Measurements from ENCODE around the gene SULT1B1.

The SULT1B1 gene

DNA sequence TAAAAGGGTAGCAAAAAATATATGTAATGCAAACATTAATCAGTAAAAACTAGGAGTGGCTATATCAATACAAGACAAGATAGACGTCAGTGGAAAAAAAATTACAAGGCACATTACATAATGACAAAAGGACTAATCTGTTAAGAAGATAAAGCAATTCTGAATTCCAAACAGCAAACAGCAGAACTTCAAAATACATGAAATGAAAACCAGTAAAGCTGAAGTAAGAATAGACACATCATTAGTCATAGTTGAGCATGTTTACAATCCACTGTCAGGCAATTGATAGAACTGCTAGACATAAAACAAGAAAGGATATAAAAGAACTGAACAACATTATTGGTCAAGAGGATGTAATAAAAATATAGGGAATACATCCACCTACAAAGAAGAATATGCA is 12.2 kb downstream of the SULT1B1 start:
- no peak for DNase-seq

DNA sequence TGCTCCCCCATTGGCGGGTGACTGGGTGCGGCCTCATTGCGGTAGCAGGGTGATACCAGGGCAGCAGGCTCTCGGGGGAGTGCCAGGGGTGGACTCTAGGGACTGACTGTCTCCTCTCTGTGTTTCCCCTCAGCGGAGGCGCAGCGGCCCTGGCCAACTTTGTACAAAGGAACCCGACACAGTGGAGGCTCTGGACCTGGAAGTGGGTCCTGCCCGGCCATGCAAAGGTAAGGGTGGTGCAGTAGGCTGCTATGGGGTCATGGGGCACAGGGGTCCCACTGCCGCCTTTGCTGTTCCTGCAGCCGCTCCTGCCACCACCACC is 16.3 kb downstream of the SULT1B1 start:
- DNase-seq, result no peak

DNA sequence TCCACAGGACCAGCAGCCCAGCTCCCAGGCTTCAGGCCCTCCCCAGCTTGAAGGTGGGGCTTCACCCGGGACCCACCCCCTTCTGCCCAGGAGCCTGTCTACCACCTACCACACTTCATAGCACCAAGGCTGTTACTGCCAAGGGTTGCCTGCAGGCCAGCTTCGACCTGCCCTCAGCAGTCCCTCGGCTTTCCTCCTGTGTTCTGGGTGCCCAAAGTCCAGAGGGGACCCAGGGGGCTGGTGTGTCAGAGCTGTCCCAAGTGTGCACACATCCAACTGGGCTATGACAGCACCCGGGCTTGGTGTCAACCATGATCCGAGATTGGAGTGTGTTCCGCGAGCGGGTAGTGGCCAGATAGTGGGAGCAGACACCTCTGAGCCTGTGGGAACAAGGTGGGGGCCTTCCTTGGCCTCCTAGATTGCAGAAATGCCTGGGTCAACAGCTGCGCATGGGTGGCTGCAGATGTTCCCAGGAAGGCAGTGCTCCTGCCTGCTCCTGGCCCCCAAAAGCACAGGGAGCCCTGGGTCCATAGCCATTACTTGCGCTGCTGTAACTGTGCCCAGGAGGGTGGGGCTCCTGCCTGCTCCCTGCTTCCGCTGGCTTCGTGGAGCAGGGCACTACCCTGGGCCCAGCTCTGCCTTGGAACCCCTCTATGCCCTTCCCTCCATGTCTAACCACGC is 16.8 kb downstream of the SULT1B1 start:
- no peak for DNase-seq

DNA sequence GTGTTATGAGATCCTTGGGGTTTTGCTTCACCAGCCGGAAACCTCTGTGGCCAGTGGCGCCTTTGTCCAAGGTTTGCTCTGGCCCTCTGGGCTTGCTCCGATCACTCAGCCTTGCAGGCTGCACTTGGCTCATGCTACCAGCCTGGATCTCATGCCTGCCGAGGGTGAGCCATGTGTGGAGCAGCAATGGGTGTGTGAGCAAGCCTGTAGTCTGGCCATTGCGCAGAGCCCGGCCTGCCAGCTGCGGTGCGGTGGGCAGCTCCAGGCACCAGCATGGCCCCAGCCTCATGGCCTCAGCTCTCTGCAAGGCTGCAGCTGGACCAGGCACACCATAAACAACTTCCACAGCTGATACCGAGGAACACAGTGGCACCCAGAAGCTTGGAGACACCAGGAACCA is 17.8 kb downstream of the SULT1B1 start:
- DNase-seq, result no peak

DNA sequence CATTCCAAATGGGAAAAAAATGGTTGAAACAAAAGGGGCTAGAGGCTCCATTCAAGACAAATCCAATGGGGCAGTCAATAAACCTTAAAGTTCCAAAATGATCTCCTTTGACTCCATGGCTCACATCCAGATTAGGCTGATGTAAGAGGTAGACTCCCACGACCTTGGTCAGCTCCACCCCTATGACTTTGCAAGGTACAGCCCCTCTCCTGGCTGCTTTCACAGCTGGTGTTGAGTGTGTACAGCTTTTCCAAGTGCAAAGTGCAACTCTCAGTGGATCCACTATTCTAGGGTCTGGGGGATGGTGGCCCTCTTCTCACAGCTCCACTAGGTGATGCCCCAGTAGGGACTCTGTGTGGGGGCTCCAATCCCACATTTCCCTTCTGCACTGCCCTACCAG is 21.5 kb downstream of the SULT1B1 start:
- no peak for DNase-seq

DNA sequence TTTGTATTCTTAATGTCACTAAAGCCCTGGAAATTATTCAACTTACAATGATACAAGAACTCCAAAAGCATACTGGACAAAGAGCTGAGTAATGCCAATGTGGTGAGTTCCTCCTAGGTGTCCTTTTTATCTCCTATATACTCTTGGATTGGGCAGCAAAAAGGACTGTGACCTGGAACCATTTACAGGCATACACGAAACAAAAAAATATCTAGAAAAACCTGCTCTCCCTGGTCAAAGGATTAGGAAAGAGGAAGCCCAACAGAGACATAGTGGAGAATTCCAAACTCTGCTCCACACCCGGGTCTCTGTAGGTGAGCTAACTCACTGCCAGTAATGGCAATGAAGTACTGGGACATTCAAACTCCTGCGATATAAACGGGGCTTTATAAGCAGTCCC is 25.3 kb downstream of the SULT1B1 start:
- DNase-seq, result no peak

DNA sequence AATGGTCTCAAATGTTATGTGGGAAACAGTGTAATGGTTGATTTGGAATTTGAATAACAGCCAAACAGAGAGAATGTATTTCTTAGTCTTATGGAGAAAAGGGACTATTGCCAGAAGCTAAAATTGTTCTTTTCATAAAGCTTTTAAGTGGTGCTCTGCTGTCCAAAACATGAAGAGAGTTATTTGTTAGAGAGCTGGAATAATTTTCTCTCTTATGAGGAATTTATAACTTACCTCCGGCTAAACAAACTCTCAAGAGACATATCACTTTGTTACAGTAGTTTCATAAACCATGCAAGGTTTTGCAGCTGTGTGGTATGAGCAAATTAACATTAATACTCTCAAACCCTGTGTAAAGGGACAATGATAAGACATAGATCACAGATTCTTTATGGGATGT is 28.6 kb downstream of the SULT1B1 start:
- DNase-seq, result no peak

DNA sequence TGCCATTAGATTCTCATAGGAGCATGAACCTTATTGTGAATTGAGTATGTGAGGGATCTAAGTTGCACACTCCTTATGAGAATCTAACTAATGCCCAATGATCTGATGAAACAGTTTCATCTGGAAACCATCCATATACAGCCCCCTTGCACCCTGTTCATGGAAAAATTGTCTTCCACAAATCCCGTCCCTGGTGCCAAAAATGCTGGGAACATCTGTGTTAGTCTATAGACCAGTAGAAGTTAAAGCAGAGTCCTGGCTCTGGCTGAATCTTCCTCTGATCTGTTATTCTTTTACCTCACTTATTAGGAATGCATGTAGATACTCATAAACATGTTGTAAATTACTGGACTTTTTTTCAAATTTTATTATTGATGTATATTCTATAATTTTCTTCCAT is 29.2 kb downstream of the SULT1B1 start:
- DNase-seq, result no peak

DNA sequence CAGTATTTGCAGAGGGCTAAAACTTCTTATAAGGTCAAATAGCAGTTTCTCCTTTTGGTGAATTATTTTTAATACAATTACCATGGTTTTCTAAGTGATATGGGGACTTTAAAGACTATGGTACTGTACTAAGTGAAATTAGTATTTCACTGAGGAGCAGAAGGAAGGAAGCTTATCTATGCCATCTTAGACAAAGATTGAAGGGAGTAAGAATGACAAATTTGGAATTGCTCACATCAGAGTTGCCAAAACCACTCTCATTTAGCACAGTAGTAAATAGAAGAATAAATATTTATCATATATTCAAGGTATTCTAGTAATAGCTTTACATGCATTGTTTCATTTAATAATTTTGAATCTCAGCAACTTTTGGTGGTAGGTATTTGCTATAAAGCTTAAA is 30.4 kb downstream of the SULT1B1 start:
- DNase-seq, result no peak

DNA sequence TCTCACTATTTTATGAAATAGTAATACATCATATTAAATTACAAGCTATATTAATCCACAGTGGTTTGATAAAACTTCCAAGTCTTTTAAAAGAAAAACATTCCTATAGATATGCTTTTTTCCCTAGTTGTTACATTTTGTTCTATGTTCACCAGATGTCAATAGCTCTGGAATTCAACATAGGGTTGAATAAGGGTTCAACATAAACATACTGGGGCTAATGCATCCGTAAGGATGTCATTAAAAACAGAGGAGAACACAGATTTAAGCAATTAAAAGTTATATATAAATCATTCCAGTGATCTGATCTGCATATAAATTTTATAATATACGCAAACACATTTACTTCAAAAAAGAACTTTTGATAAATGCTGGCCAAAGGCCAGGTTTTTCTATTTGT is 32.5 kb downstream of the SULT1B1 start:
- DNase-seq, result no peak

DNA sequence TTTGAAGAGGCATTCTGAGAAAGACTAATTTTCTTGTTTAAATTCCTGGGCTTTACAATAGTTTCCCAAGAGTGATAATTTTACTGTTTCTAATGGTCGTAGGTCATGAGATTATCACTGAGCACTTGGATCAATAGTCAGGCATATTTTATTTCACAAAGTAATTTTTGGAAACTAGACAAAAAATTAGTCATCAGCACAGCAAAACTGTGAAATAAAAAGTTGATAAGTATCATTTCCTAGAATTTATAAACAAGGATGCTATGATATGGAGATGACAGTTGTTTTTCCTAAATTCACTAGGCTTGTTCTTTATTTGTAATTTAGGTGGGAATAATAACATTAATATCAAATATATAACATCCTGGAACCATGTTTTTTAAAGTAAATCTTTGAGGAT is 33.0 kb downstream of the SULT1B1 start:
- no peak for DNase-seq

DNA sequence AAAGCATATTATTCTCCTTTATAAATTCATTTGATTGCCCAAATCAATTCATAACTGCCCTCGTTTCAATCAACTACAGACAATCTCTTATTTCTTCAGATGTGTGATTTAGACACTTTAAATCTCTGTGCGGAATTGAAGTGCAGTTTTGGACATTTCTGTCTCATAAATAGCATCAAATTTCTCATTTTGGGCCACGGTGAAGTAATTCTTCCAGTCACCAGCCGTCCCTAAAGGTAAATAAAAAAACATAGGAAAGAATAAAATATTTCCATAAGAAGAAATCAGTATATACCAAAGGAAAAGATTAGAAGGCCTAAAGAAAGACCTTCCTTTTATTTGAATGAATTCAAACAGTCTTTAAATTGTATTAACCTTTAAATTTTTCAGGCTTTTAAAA is 33.4 kb downstream of the SULT1B1 start:
- DNase-seq, result no peak

DNA sequence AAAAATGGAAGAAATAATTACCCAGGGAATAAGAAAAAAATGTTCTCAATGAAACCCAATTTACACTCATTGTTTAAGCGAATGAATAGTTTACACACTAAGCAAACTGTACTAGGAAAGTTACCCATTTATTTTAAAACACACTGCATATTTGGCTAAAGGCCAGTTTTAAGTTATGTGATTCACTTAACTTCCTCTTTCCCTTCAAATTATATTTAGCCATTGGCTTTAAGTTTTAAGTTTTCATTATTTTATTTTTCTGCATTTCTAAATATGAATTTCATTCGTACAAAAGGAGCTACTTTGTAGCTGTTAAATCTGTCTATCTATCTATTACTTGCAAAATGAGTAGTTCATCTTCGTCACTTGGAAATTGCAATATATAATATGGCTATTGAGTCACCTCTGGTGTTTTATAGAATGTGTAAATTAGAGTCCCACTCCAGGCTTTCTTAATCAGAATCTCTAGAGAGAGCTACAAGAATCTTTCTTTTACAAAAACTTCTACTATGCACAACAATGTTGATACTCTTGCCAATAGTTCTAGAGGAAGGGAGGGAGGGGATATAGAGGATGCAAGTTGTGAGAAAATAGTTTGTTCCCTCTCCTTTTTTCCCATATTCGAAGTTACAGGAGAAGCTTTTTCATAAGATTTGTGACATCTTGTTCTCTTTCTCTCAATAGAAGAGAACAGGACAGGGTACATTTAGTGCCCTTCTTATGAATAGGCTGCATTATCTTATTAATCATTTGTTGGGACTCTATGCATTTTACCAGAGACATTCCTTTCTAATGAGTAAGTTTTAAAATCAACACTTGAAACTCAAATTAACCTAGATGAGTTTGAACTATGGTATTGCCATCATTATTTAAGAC is 41.8 kb downstream of the SULT1B1 start:
- DNase-seq, result no peak

DNA sequence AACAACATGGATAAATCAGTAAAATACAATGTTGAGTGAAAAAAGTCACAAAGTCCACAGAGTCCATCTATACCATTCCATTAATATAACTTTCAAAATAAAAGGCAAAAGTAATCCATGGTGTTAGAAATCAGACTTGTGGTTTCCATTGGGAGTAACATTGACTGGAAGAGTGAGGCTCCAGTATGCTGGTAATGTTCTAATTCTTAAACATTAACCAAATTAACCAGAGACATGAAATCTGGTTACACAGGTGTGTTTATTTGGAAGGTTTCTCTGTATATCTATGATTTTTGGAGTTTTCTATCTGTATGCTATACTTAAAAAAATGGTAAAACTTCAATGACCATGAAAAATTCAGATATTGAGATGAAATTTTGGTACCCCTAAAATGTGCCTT is 42.6 kb downstream of the SULT1B1 start:
- DNase-seq, result no peak

DNA sequence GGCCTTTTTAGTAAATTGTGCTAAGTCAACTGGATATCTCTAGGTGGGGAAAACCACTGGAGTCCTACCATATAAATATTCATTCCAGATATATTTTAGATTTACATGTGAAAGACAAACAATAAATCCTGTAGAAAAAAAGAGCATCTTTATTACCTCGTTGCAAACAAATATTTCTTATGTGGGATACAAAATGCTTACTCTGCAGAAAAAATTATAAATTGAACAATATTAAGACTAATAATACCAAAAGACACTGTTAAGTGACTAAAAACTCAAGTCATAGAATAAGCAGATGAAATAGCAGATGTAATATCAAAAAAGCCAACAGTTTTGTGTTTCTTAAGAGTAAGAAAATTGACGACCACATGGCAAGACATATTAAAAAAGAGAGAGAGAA is 43.8 kb downstream of the SULT1B1 start:
- DNase-seq, result no peak

DNA sequence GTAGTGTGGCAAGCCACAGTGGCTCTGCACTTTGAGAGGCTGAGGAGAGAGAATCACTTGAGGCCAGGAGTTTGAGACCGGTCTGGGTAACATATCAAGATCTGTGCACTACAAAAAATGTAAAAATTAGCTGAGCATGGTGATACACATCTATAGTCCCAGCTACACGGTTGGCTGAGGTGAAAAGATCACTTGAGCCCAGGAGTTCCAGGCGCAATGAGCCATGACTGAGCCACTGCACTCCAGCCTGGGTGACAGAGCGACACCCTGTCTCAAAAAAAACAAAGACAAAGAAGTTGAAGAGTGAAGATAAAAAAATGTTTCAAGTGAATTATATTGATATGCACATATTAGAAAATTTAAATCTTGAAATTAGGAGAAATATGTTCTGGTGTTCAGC is 46.3 kb downstream of the SULT1B1 start:
- no peak for DNase-seq

DNA sequence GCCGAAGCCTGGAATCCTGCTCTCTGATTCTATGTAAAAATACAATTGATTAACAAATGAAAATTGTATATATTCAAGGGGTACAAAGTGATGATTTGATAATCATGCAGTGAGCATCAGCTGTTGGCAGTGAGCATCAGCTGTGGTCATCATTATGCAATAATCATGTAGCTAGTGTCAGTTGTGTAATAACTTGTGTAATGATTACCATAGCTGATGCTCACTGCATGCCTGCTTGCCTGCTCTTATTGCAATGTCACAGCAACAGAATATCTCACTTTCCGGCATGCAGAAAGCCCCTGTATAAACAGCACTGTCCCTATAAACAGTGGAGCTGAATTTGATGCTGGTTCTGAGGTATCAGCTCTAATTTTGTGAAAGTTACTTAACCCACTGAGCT is 46.8 kb downstream of the SULT1B1 start:
- no peak for DNase-seq

DNA sequence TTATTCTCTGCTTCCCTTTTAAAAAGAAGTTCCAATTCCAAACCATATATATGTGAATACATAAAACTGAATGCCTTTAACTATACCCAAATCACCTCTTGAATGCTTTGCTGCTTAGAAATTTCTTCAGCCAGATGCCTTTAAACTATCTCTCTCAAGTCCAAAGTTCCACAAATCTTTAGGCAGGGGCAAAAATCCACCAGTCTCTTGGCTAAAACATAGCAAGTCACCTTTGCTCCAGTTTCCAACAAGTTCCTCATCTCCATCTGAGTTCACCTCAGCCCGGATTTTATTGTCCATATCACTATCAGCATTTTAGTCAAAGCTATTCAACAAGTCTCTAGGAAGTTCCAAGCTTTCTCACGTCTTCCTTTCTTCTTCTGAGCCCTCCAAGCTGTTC is 49.8 kb downstream of the SULT1B1 start:
- DNase-seq, result no peak

DNA sequence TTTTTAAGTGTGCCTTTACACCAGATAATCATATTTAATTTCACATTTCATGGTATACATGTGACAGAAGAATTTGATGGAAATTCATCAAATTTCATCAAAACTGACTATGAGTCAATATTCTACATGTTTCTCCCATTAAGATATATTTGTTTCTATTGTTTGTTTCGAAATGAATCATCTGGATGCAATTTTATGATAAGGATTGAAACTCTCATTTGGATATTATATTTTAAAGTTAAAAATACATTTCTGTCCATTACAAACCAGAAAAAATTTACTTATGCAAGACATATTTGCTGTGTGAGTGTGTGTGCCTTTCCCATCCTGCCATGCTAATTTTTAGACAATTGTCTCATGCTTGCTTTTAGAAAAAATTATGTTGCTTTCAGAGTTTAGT is 52.2 kb downstream of the SULT1B1 start:
- DNase-seq, result no peak

DNA sequence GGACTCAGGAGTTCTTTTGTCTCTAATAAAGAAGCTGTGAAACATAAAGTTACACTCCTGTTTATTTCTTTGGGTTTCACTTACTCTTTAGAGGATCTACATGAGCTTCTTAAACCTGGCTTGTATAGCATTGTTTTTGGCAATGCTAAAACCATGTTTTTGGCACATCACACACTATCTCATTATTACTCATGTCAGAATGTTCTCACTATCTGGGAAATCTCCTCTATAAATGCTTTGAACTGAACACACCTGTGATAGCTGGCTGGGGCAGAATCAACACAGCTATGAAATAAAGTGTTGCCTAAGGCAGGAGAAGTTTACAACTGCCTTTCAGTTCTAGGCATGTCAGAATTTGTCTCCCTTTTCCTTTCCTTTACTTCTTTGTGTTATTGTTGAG is 52.6 kb downstream of the SULT1B1 start:
- DNase-seq, result no peak

DNA sequence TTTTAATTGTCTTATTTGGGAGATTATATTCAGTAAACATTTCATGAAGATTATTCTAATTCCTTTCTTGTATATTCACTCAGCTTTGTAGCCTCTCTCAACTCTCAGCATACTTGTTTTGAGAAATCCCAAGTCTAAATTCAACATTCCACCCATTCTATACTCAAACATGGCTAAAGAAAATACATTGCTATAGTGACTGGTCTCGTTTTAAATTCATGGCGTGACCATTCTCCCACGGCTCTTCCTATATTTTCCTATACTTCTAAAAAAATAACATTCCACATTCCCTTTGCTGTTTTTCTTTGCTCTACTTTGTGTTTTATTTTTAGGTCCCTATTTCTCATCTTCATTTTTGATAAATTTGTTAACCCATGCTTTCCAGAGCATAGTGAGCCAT is 58.2 kb downstream of the SULT1B1 start:
- no peak for DNase-seq

DNA sequence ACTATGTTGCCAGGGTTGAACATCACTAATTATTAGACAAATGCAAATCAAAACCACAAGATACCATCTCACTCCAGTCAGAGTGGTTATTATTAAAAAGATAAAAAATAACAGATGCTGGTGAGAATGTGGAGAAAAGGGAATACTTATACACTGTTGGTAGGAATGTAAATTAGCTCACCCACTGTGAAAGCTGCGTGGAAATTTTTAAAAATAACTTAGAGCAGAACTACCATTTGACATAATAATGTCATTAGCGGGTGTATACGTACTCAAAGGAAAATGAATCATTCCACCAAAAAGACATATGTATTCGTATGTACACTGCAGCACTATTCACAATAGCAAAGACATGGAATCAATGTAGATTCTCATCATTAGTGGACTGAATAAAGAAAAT is 58.7 kb downstream of the SULT1B1 start:
- no peak for DNase-seq

DNA sequence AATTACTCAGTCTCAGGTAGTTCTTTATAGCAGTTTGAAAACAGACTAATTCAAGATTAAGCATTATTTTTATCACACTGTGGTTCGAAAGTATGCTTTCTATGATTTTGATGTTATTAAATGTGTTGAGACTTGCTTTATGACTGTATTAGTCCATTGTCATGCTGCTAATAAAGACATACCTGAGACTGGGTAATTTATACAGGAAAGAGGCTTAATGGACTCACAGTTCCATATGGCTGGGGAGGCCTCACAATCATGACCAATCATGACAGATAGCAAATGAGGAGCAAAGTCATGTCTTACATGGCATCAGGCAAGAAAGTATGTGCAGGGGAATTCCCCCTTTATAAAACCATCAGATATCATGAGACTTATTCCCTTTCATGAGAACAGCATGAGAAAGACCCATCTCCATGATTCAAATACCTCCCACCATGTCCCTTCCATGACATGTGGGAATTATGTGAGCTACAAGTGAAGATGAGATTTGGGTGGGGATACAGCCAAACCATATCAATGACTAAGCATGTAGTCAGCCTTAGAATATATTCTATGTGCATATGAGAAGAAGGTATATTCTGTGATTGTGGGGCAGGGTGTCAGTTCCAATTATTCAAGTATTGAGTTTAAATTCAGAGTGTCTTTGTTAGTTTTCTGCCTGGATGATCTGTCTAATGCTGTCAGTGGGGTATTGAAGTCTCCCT is 62.7 kb downstream of the SULT1B1 start:
- DNase-seq, result no peak

DNA sequence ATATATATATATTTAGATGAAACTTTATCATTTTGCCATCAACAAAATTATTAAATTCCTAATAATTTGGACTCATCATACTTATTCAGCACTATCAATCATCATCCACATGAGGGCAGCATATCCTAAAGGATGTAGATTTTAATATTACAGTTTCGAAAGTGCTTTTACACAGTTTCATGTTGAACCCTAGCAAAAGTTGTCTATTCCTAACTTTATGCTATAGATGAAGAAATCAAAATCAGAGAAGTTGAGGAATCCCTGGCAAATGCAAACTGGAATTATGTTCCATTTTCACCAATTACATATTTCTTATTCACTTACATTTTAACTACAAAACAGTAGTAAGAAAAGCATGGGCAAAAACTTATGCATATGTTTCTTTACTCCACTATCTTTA is 70.8 kb downstream of the SULT1B1 start:
- DNase-seq, result no peak

Measured in SHP77 treated with DMSO at 0.1 percent for 48 hours (cell line).